Activated T-cell treated with anti-CD3 and anti-CD28 coated beads, Interleukin-2, amount 50 U/mL, for 24 hours (primary cell): ENCODE data around the gene NOL7.
A peak's percentile ranks its signal among the peaks of the same experiment; 100 is the strongest.

Experiments
- DNase-seq: peaks from one replicate; pipeline ENCODE4 v3.0.0-alpha.2; 2020
- H3K27ac Mint-ChIP-seq: 2 replicates; pipeline ENCODE4 v1.8.0; 2020; ENCODE audit warnings: mild to moderate bottlenecking, mixed read lengths
- H3K27me3 Mint-ChIP-seq: 2 replicates; pipeline ENCODE4 v1.8.0; 2020; ENCODE audit warnings: mixed read lengths
- H3K36me3 Mint-ChIP-seq: 2 replicates; pipeline ENCODE4 v1.8.0; 2020; ENCODE audit warnings: low read depth, mixed read lengths
- H3K4me1 Mint-ChIP-seq: 2 replicates; pipeline ENCODE4 v1.8.0; 2020; ENCODE audit warnings: low read depth, mixed read lengths
- H3K4me3 Mint-ChIP-seq: 2 replicates; pipeline ENCODE4 v1.8.0; 2020; ENCODE audit warnings: mild to moderate bottlenecking, moderate library complexity, mixed read lengths
- H3K9me3 Mint-ChIP-seq: 2 replicates; pipeline ENCODE4 v1.8.0; 2020; ENCODE audit warnings: mixed read lengths

Gene NOL7

GRCh38 chr6:13614926-13615791 is at the start of gene NOL7:
Gene NOL7, plus strand, starts transcription at chr6:13615335. Its CDS starts 24 bp downstream, at chr6:13615359.
- H3K36me3 Mint-ChIP-seq: peaks cover 76% of the 10 kb centered on the region
- H3K4me3 Mint-ChIP-seq: peak within 1 kb of the TSS; percentile 98
- no peaks in the 10 kb centered on the region for H3K27me3 Mint-ChIP-seq
- peak within 1 kb of the TSS; percentile 97 for H3K27ac Mint-ChIP-seq
- no peaks in the 10 kb centered on the region for H3K9me3 Mint-ChIP-seq
- H3K4me1 Mint-ChIP-seq: peaks cover 47% of the 10 kb centered on the region
- DNase-seq: peak; percentile 99

- no peak for DNase-seq
- H3K4me1 Mint-ChIP-seq: no peaks in the 10 kb centered on the region
- no peaks in the 10 kb centered on the region for H3K36me3 Mint-ChIP-seq
- H3K27me3 Mint-ChIP-seq: peaks cover 6% of the 10 kb centered on the region
- H3K4me3 Mint-ChIP-seq: no peak overlapping the region
- H3K27ac Mint-ChIP-seq: no peak overlapping the region
- H3K9me3 Mint-ChIP-seq: no peaks in the 10 kb centered on the region
Observed at GRCh38 chr6:13565921-13566320, 49.2 kb upstream of the NOL7 start.

- Mint-ChIP-seq H3K27me3 (peaks cover 6% of the 10 kb centered on the region), H3K4me1 (no peaks in the 10 kb centered on the region), H3K4me3 (no peak overlapping the region), H3K27ac (no peak overlapping the region), H3K36me3 (no peaks in the 10 kb centered on the region), H3K9me3 (no peaks in the 10 kb centered on the region)
- DNase-seq: no peak
Observed at GRCh38 chr6:13566500-13566899, 48.6 kb upstream of the NOL7 start.

- H3K36me3 Mint-ChIP-seq: no peaks in the 10 kb centered on the region
- H3K4me1 Mint-ChIP-seq: peaks cover 12% of the 10 kb centered on the region
- H3K9me3 Mint-ChIP-seq: no peaks in the 10 kb centered on the region
- no peak overlapping the region for H3K4me3 Mint-ChIP-seq
- peaks cover 6% of the 10 kb centered on the region for H3K27me3 Mint-ChIP-seq
- no peak for DNase-seq
- no peak overlapping the region for H3K27ac Mint-ChIP-seq
Observed at GRCh38 chr6:13568970-13569369, 46.2 kb upstream of the NOL7 start.

DNA sequence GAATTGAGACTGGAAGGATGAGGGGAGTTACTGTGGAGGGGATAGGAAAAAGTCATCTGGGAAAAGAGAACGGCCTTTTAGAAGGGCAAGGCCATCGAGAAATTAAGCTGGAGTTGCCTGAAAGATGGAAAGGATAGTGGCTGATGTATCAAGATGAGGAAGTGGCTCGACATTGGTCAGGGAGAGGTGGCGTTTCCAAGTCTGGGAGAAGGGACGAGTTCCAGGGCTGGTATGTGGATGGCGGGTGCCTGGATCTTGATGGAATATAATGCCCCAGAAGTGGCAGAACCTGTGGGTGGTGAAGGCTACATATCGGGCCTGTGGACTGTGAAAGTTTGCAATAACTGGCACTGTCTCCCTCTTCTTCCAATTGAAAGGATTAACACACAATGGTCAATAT is 42.9 kb upstream of the NOL7 start:
- H3K9me3 Mint-ChIP-seq: no peaks in the 10 kb centered on the region
- H3K27ac Mint-ChIP-seq: no peak overlapping the region
- no peak for DNase-seq
- H3K27me3 Mint-ChIP-seq: peaks cover 6% of the 10 kb centered on the region
- H3K4me1 Mint-ChIP-seq: peaks cover 29% of the 10 kb centered on the region
- H3K36me3 Mint-ChIP-seq: peaks cover 8% of the 10 kb centered on the region
- H3K4me3 Mint-ChIP-seq: no peak overlapping the region

DNA sequence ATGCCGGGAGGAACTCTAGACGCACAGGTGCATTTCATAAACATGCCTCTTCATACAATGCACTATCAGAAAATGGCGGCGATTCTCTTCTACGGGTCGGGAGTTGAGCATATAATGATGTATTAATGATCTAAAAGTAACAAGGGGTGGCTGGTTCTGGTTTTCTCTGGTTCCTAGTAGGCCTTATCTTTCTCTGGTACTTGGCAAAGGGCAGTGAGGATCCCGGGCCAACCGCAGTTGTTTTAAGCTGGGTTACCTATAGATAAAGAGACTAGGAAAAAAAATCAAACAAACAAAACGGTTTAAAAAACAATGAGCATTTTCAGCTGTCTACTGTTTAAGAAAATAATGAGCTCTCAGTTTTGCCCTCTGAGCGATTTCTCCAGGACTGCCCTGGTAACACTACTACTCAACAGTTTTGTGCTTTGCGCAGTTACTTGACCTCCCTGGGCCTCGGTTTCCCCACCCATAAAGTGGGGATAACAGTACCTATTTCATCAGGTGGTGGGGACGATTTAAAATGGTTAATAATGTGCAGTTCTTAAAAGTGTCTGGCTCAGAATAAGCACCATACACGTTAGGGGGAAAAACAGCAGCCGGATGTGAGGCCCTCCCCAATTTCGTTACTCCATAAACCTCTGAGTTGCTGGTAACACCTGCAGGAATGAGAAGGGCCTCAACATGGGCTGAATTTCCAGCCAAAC is 42.0 kb upstream of the NOL7 start:
- no peaks in the 10 kb centered on the region for H3K9me3 Mint-ChIP-seq
- H3K4me1 Mint-ChIP-seq: peaks cover 29% of the 10 kb centered on the region
- H3K27me3 Mint-ChIP-seq: peaks cover 3% of the 10 kb centered on the region
- H3K4me3 Mint-ChIP-seq: peak overlapping the region; percentile 97
- peak overlapping the region; percentile 88 for H3K27ac Mint-ChIP-seq
- peaks cover 13% of the 10 kb centered on the region for H3K36me3 Mint-ChIP-seq
- DNase-seq: no peak

DNA sequence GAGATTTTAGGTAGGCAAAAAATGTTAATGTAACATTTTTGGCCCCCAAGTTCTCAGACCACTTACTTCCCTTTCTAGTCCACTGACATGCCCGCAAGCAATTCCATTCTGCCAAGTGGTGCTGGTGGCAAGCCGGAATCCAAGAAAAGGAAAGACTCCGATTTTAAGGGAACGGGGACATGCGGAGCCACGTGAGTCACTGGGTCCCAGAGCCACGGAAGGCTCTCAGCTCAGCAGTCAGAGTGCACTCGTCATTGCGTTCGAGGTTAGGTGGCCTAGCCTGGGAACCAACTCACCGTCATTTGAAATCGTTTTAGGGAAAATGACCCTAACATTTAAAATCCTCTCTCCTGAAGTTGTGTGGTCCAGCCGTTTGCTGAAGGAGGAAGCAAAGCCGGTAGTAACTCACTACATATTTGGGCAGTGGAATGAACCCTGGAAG is 41.4 kb upstream of the NOL7 start:
- H3K9me3 Mint-ChIP-seq: no peaks in the 10 kb centered on the region
- H3K27ac Mint-ChIP-seq: peak overlapping the region; percentile 88
- peaks cover under 1% of the 10 kb centered on the region for H3K27me3 Mint-ChIP-seq
- peaks cover 14% of the 10 kb centered on the region for H3K36me3 Mint-ChIP-seq
- no peak for DNase-seq
- peaks cover 29% of the 10 kb centered on the region for H3K4me1 Mint-ChIP-seq
- peak overlapping the region; percentile 97 for H3K4me3 Mint-ChIP-seq

DNA sequence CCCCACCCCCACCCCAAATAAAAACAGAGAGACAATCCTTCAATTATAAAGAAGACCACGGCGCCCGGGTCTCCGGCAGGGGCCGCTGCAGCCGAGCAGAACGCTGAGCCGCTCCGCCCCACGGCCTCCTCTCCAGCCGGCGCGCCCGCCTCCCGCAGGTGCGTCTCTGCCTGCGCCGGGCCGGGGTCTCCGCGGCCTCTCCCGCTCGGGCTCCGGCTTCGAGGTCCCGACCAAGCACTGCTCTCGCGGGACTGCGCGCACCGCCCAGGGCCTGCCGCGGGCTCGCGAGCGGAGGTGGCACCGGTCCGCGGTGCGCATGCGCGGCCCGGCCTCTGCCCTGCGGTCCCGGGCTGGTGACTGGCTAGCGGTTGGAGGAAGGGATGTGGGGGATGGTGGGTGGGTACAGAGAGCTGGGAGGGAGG is 41.0 kb upstream of the NOL7 start:
- Mint-ChIP-seq H3K27ac (peak overlapping the region; percentile 99), H3K27me3 (no peaks in the 10 kb centered on the region), H3K4me1 (peaks cover 29% of the 10 kb centered on the region), H3K4me3 (peak overlapping the region; percentile 97), H3K36me3 (peaks cover 16% of the 10 kb centered on the region), H3K9me3 (no peaks in the 10 kb centered on the region)
- DNase-seq: peak; percentile 94

DNA sequence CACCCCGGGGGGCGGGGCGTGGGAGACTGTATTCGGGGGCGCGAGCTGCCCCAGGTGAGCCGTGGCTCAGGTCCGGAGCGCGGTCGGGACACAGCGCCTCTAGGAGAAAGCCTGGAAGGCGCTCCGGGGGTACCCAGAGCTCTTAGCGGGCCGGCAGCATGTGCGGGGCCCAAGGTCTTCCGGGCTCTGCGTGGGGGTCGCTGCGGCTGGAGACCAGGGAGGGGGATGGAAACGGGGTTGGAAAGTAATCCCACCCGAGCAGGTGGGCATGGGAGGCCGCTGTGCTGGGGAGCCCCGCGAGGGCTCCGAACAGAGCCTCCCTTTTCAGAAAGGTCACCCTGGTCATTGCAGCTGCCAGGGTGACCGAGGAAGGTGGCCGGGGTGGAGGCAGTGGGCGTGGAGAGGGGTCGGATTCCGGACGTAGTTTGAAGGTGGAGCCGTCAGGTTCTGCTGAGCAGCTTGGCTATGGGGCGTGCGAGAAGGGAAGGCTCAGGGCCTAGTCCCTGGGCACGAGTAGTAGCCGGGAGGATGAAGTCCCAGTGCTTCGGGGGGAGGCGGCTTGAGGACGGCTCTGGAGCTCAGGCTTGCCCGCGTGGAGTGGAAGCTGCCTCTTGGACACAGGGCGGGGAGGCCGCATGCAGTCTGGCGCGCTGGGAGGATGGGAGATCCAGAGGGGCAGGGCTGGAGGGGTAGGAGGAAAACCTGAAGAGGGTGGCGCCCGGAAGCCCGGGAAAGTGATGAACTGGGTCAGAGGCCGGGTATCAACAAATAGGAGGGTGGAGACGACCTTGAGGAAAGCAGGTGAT is 40.4 kb upstream of the NOL7 start, which contains the start of gene SIRT5:
Gene SIRT5, plus strand, starts transcription at position 31 of the 806 bp plus-strand sequence. CDS start 9,510 bp downstream, outside the sequence.
- H3K4me3 Mint-ChIP-seq: peak within 1 kb of the TSS; percentile 97
- peaks cover 19% of the 10 kb centered on the region for H3K36me3 Mint-ChIP-seq
- H3K27me3 Mint-ChIP-seq: no peaks in the 10 kb centered on the region
- H3K9me3 Mint-ChIP-seq: no peaks in the 10 kb centered on the region
- H3K27ac Mint-ChIP-seq: peak within 1 kb of the TSS; percentile 99
- peaks cover 29% of the 10 kb centered on the region for H3K4me1 Mint-ChIP-seq
- DNase-seq: peak; percentile 86

GRCh38 chr6:13575377-13575775 is 39.8 kb upstream of the NOL7 start:
- Mint-ChIP-seq H3K4me3 (peak overlapping the region; percentile 97), H3K9me3 (no peaks in the 10 kb centered on the region), H3K27me3 (no peaks in the 10 kb centered on the region), H3K27ac (peak overlapping the region; percentile 99), H3K36me3 (peaks cover 24% of the 10 kb centered on the region), H3K4me1 (peaks cover 29% of the 10 kb centered on the region)
- DNase-seq: no peak

DNA sequence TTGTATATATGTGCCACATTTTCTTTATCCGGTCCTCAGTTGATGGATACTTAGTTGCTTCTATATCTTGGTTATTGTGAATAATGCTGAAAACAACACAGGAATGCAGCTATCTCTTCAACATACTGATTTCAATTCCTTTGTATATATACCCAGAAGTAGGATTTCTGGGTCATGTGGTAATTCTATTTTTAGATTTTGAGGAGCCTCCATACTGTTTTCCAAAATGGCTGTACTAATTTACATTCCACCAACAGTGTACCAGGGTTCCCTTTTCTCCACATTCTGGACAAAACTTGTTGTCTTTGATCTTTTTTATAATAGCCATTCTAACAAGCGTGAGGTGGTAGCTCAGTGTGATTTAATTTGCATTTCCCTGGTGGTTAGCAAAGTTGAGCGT is 39.1 kb upstream of the NOL7 start:
- no peaks in the 10 kb centered on the region for H3K27me3 Mint-ChIP-seq
- H3K4me1 Mint-ChIP-seq: peaks cover 29% of the 10 kb centered on the region
- peaks cover 30% of the 10 kb centered on the region for H3K36me3 Mint-ChIP-seq
- peak overlapping the region; percentile 42 for H3K27ac Mint-ChIP-seq
- no peaks in the 10 kb centered on the region for H3K9me3 Mint-ChIP-seq
- H3K4me3 Mint-ChIP-seq: peak overlapping the region; percentile 51
- no peak for DNase-seq

- no peaks in the 10 kb centered on the region for H3K27me3 Mint-ChIP-seq
- no peaks in the 10 kb centered on the region for H3K9me3 Mint-ChIP-seq
- peaks cover 26% of the 10 kb centered on the region for H3K4me1 Mint-ChIP-seq
- H3K27ac Mint-ChIP-seq: no peak overlapping the region
- peaks cover 39% of the 10 kb centered on the region for H3K36me3 Mint-ChIP-seq
- DNase-seq: no peak
- H3K4me3 Mint-ChIP-seq: no peak overlapping the region
Observed at GRCh38 chr6:13577926-13578325, 37.2 kb upstream of the NOL7 start.

- Mint-ChIP-seq H3K9me3 (no peaks in the 10 kb centered on the region), H3K27me3 (no peaks in the 10 kb centered on the region), H3K4me1 (peaks cover 15% of the 10 kb centered on the region), H3K36me3 (peaks cover 45% of the 10 kb centered on the region), H3K27ac (no peak overlapping the region), H3K4me3 (no peak overlapping the region)
- DNase-seq: no peak
Observed at GRCh38 chr6:13579911-13580310, 35.2 kb upstream of the NOL7 start.

DNA sequence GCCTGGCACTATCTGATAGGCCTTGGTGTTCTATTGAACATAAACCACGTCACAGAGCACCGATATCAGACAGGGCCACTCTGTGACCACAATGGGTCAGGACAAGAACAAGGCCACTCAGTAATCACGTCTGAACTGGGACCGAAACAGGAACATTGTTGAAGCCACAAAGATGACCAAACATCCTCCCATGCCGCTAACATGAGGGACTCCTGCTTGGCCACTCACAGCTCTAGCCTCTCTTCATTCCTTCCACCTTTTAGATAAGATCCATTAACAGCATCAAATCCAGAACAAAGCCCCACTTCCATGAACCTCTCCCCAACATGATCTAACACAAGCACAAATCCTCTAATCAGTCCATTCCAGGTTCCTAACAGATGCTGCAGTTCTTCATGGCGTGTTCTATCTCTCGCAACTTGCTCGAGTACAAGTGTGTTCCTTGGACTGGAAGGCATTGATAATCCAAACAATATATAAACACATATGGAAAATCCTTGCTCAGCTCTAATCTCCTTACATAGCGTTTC is 33.4 kb upstream of the NOL7 start:
- Mint-ChIP-seq H3K36me3 (peaks cover 59% of the 10 kb centered on the region), H3K4me1 (no peaks in the 10 kb centered on the region), H3K27me3 (no peaks in the 10 kb centered on the region), H3K4me3 (no peak overlapping the region), H3K9me3 (no peaks in the 10 kb centered on the region), H3K27ac (no peak overlapping the region)
- no peak for DNase-seq
